ENCODE measurements around the gene LOXL4.

GRCh38 chr10:98265403-98266378 is 2.3 kb downstream of the LOXL4 start:
- TF ChIP-seq EZH2 (IDR thresholded peaks at IDR 0.05) (no peak), EZH2phosphoT487 (IDR thresholded peaks at IDR 0.05) (no peak)
- TF ChIP-seq, protein P1, sequence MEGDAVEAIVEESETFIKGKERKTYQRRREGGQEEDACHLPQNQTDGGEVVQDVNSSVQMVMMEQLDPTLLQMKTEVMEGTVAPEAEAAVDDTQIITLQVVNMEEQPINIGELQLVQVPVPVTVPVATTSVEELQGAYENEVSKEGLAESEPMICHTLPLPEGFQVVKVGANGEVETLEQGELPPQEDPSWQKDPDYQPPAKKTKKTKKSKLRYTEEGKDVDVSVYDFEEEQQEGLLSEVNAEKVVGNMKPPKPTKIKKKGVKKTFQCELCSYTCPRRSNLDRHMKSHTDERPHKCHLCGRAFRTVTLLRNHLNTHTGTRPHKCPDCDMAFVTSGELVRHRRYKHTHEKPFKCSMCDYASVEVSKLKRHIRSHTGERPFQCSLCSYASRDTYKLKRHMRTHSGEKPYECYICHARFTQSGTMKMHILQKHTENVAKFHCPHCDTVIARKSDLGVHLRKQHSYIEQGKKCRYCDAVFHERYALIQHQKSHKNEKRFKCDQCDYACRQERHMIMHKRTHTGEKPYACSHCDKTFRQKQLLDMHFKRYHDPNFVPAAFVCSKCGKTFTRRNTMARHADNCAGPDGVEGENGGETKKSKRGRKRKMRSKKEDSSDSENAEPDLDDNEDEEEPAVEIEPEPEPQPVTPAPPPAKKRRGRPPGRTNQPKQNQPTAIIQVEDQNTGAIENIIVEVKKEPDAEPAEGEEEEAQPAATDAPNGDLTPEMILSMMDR (IDR thresholded peaks at IDR 0.05), result no peak
